Stimulated activated CD4-positive, alpha-beta T cell treated with anti-CD3 and anti-CD28 coated beads, TNF-alpha, amount 100 ng/mL, for 24 hours (primary cell): ENCODE results near the gene ANP32A.

Experiments used
- DNase-seq, 3 experiments: peaks; one replicate each; pipeline ENCODE4 v3.0.0-alpha.2; 2020; ENCODE audit warnings: low read depth in 3 of 3

The ANP32A gene

DNA sequence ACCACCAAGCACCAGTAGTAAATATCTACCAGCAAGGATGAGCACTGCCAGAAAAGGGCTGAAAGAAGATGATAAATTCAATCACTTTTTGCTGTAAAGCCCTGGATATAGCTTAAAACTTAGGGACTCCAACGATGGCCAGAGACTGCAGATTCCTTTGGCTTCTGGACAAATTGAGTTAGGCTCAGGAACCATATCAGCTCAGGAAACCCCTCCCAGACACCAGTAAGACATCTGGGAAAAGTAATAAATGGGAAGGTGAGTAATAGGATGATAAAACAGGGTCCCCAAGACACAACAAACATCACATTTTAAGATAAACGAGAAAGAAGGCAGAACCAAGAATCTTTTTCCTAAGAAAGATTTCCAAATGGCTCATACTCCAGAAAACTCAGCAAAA, 65.0 kb downstream of the ANP32A start:
- no peak for DNase-seq

DNA sequence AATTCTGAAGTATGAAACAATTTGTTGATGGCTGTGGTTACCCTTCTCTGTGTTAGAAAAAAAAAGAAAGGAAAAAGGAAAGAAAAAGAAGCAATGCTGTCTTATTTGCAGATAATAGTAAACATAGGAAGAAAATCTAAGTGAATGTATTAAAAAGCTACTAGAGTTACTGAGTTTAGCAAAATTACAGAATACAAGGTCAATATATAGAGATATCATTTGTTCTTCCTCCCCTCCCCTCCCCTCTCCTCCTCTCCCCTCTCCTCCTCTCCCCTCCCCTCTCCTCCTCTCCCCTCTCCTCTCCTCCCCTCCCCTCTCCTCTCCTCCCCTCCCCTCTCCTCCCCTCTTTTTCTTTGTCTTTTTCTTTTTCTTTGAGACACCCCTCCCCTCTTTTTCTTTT, 69.1 kb downstream of the ANP32A start:
- DNase-seq: no peak

DNA sequence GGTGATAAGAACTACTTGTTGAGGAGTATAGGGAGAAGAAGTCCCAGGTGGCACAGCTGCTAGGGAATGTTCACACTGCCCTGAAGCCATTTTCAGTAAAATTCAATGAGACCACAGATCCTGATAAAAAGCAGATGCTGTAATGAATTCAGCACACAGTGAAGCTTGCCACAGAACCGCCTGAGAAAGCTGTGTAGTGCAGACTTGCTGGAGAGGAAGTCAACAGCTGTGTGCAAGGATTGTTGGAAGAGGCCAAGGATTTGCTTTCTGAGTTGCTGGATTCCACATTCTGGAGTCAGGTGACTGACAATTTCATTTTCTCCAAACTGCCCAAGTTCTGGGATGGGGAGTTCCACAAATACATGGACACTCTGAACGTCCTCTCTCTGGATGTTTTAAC, 70.9 kb downstream of the ANP32A start:
- no peak for DNase-seq

DNA sequence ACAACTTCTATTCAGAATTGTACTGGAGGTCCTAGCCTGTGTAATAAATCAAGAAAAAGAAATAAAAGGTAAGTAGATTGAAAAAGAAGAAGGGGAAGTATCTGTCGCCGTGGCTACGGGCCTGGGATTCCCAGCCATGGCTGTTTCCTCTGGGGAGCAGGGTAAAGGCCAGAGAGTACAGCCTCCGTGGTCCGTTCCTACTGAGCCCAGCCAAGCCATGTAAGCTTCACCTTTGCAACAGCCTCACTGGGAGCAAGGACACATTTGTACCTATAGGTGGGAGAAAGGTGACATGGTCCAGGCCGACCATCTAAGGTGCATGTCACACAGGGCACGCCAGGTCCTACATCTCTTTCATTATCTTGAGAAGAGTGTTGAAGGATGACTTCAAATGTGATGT, 71.3 kb downstream of the ANP32A start:
- DNase-seq: no peak

DNA sequence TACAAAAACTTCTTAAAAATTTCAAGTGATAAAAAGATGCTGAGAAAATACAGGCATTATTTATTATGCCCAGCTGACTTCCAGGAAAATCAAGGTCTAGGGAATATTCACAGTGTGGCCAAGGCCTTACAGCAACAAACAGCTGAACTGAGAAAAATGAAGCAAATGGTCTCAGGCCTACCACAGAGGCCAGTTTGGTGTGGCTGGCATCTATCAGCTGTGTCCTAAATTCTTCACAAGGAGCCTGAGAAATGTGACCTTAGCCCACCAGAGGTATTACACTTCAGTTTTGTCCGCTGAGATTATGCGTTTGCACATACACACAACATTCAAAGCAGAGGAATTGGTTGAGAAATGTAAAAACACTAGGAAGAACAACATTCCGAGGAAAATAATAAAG, 77.4 kb downstream of the ANP32A start:
- no peak for DNase-seq

DNA sequence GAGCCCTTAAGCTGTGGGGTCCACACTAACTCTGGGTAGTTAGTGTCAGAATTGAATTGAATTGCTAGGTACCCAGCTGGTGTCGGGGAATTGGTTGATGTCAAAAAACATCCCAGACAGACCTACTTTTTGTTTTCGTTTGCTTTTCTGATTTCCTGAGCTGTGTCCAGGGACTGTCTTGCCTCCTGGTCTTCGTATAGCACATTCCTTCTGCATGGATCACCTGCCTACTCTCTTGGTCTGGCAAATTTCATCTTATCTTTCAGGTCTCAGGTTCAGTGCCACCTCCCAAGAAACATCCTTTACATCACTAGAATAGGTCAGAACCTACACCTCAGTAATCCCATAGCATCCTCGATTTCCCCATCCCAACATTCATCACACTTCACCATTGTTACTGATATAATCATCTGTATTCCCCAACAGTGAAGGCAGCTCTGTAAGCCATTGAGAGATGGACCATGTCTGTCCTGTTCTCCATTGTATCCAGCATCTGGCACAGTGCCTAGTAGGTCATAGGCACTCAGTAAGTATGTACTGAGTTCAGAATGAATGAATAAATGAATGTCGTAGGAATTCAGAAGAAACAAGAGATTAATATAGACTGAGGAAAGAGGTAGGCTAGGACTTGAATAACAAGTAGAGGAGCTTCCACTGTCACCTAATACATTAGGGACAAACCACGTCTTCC, 81.2 kb downstream of the ANP32A start:
- DNase-seq: no peak

DNA sequence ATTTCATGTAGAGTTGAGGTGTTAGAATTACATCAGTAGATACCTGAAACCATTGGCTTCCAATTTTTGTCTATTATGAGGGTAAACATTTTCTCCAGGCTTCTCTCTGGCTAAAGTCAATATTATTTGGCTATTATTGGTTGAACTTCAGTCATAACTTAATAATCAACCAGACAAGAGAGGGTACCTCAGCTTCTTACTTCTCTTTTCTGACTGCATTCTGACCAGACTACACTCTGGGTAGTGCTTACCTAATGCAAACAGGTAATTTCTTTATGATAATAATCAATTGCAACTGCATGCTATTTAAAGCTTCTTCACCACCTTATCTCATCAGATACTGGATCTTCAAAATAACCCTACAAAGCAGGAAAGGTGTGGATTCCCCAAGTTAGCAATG, 85.1 kb downstream of the ANP32A start:
- no peak for DNase-seq

DNA sequence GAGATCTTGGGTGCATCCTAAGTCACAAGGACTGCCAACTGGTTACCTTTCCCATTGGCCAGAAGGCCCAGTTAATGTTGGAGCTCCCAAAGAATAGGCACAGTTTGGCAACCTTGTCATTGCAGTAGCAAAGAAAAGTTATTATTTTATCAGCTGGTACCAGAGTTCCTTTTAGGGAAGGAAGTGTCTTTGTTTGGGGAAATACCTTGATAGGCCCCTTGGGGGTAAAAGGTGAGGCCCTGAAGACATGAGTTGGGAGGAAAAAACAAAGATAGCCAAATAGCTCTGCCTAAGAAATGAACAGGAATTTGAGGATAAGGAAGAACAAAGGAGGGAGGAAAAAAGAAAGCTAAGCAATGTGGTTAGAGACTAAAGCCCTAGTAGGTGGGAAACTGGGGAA, 85.8 kb downstream of the ANP32A start:
- no peak for DNase-seq

DNA sequence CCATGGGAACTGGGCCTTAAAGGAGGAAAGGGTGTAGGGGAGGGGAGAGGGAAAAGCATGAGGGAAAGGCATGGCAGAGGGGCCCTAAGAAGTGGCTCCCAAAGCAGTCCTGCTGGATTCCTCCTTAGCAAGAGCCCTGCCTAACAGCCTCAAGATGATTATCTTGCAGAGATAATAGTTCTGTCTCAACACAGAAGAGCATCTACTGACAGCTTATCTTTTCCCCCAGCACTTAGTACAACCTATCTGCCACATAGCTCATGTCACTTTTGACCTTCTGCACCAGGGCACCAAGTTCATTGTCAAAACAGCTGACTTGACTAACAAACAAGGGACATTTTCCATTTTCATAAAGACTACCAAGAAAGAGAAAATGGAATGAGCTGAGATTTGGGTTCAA, 86.3 kb downstream of the ANP32A start:
- DNase-seq: no peak

DNA sequence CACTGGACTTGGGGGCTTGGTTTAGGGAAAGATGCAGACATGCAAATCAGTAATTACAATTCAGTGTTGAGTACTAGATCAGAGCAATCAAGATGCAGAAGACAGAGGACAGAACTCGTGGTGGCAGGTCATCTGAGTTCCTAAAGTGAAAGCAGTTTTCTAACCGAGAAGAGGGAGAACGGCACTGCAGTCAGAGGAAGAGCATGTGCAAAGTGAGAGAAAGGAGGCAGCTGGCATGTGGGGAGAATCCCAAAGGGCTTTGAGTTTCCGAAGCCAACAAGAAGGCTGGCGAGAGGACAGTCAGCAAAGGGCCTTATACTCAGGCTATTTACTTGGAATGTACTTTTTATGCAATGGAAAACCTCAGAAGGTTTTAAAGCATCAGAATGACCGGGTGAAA, 87.0 kb downstream of the ANP32A start:
- no peak for DNase-seq

DNA sequence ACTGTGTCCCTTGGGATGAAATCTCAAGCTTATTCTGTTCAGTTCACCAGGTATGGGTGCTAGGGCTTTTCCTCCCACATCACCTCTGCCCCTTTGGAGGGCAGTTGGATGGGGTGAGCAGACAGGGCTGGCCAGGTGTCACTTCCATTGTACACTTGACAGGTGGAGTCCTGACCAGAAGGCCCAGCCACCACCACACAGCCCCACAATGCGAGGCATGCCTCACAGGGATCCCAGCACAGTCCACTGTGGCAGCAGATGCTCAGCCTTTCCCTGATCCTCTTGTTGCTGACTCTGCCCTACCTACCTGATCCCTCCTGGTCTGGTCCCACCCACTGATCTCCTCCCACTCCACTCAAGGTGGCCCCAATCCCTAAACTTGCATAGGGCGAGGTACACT, 88.2 kb downstream of the ANP32A start:
- no peak for DNase-seq

DNA sequence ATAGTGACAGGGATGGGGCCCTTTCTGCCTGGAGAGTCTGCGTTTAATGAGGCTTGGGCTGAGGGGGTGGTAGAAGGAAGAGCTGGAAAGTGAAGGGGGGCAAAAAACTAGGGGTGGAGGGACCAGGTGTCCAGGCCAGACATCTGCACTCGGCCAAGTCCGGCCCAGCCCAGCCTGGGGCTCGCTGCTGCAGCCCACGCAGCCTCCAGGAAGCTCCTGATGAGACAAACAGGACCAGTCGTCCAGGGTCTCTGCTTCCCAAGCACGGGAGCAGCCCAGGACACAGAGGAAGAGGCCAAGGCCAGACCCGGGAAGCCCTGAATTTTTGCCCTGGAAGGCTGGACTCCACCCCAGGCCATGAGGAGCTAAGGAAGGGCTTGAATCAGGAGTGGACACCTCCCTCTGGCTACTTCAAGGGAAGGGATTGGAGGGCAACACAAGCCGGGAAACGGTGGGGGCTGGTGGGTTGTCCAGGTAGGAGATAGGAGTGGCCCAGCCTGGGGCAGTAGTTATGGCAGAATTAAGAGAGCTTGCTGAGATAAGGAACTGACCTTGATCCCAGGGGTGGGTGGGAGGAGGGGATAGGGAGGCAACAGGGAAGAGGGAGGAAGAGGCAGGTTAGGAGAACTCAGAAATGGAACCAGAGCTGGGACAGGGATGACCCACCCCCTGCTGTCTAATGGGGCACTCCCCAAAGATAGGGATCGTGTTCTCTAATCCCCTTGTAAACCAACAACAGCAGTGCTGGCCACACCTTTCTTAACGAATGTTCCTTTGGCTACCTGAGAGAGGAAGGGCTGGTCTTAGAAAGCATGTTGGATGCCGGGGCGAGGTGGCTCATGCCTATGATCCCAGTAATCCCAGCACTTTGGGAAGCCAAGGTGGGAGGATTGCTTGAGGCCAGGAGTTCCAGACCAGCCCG, 89.5 kb downstream of the ANP32A start:
- no peak for DNase-seq

DNA sequence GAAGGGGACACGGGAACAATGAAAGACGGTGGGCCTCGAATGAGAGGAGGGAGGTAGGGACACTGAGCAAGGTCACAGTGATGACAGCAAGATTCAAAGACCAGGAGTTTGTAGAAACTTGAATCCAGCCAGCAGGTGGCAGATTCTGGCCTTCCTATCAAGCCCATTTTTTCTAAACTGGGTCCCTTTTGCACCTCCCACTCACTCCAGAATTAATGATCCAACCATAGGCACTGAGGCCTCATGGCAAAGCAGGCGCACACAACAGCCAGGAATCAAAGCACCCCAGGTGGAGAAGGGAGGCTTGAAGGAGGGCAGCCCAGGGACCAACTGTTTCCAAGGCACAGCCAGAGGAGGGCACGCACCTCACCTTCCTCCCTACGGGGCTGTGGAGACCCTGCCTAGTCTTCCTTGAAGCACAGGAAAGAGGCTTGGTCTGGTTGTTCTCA, 90.2 kb downstream of the ANP32A start:
- DNase-seq: no peak

DNA sequence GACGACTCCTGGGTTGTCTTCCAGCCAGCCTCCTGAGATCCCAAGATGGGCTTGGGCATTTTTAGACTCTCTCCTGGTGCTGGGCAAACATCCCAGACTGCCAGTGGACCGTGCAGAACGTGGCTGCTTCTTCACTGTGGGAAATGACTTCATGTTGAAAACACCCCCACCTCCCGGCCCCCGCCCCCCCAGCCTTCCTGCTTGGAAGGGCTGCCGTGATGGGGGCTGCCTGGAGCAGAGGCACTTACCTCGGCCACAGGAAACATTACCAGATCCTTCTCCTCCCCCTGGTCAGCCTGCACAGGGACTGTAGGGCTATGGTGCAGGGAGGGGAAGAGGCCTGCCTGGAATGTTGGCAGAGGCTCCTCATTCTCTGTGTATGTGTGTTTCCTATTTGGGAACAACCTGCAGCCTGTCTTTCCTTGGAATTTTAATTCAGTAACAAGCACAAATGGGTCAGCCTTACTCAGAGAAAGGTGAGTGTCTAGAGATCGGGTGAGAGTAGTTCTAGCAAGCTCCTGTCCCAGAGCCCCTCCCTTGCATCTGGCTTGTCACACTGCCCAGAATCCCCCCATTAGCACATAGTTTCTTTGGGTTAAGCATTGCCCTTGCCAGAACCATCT, 90.8 kb downstream of the ANP32A start:
- DNase-seq: no peak
